MCF 10A (cell line): ENCODE measurements around the gene CAMK1D. TPM values are rescaled to one million over a fixed set of nuclear protein-coding genes. Genes with fewer than 3 reads are reported as not detected.

ENCODE experiments used
- BruUV-seq: library from RNA; stranded (reverse); fragments of 400-500 nt; replicated peaks from 2 replicates; lab custom pipeline; 2021; lab: Mats Ljungman, UMichigan
- CTCF ChIA-PET: fragments of 300-600 bp; sonication (Branson Sonifier 250); formaldehyde crosslinking; extraction: SDS; loops from one replicate; lab custom pipeline; 2021; ENCODE audit warnings: antibody characterized with exemption, inconsistent platforms; lab: Yijun Ruan, JAX
- POLR2A ChIA-PET: fragments of 300-600, 350-650 bp; sonication (Branson Sonifier 250); formaldehyde crosslinking; extraction: SDS; loops from one replicate; lab custom pipeline; 2020; ENCODE audit warnings: antibody characterized with exemption, inconsistent platforms; lab: Yijun Ruan, JAX
- DNase-seq: peaks from one replicate; pipeline ENCODE4 v3.0.0-alpha.2; 2018; ENCODE audit not compliant: unreplicated experiment
- H3K27ac Mint-ChIP-seq: one replicate; pipeline ENCODE4 v1.8.0; 2022; ENCODE audit warnings: mild to moderate bottlenecking, low read depth, mixed read lengths; ENCODE audit not compliant: unreplicated experiment
- H3K27me3 Mint-ChIP-seq: one replicate; pipeline ENCODE4 v1.8.0; 2022; ENCODE audit warnings: mixed read lengths; ENCODE audit not compliant: insufficient read depth, unreplicated experiment
- H3K36me3 Mint-ChIP-seq: one replicate; pipeline ENCODE4 v1.8.0; 2022; ENCODE audit warnings: mild to moderate bottlenecking, moderate library complexity, mixed read lengths; ENCODE audit not compliant: insufficient read depth, unreplicated experiment
- H3K4me1 Mint-ChIP-seq: one replicate; pipeline ENCODE4 v1.8.0; 2022; ENCODE audit warnings: mixed read lengths; ENCODE audit not compliant: insufficient read depth, unreplicated experiment
- H3K4me3 Mint-ChIP-seq: one replicate; pipeline ENCODE4 v1.8.0; 2022; ENCODE audit warnings: mild to moderate bottlenecking, moderate library complexity, mixed read lengths; ENCODE audit not compliant: unreplicated experiment
- H3K9me3 Mint-ChIP-seq: one replicate; pipeline ENCODE4 v1.8.0; 2022; ENCODE audit warnings: mixed read lengths; ENCODE audit not compliant: unreplicated experiment
- CTCF ChIP-seq: fragments of 200-600 bp; IDR thresholded peaks from one replicate; pipeline ENCODE4 v1.8.0; 2022; ENCODE audit warnings: antibody characterized with exemption, mild to moderate bottlenecking; ENCODE audit not compliant: unreplicated experiment
- intact Hi-C: fragments of 100-400 bp; cut with micrococcal nuclease; formaldehyde crosslinking; loops from 2 replicates; pipeline ENCODE4 v1.14.1; 2022
- total RNA-seq: library from RNA; stranded (reverse); gene quantifications from 2 replicates; pipeline ENCODE4 v1.2.3, GENCODE V29; 2022

The CAMK1D gene
- total RNA-seq, 1 experiment from 2014 or later = 1.7 TPM

- BruUV-seq = no TSS peak
- ChIA-PET POLR2A (no interaction called here), CTCF (interaction anchor here (0.7 kb wide), 1 partner anchor 294 kb away, joined by 3 read pairs; no protein-coding TSS in a partner anchor)
- no peak for DNase-seq
- H3K27ac Mint-ChIP-seq = no peak overlapping the region
- intact Hi-C loops = loop anchor here (5.0 kb wide), 1 partner anchor 165 kb away; no protein-coding TSS in a partner anchor
- H3K36me3 Mint-ChIP-seq = no peaks in the 10 kb centered on the region
- peaks cover 8% of the 10 kb centered on the region for H3K9me3 Mint-ChIP-seq
- H3K4me1 Mint-ChIP-seq = no peaks in the 10 kb centered on the region
- no peak overlapping the region for H3K4me3 Mint-ChIP-seq
- no peak for TF ChIP-seq CTCF
- H3K27me3 Mint-ChIP-seq = no peaks in the 10 kb centered on the region
Measured at GRCh38 chr10:12547301-12547771, 198.0 kb downstream of the CAMK1D start.

- no peak for TF ChIP-seq CTCF
- intact Hi-C loops = loop anchor here (5.0 kb wide), 1 partner anchor 163 kb away; no protein-coding TSS in a partner anchor
- Mint-ChIP-seq H3K9me3 (peaks cover 8% of the 10 kb centered on the region), H3K27ac (no peak overlapping the region), H3K36me3 (no peaks in the 10 kb centered on the region), H3K4me3 (no peak overlapping the region), H3K4me1 (no peaks in the 10 kb centered on the region), H3K27me3 (no peaks in the 10 kb centered on the region)
- DNase-seq = peak; percentile 34
- POLR2A ChIA-PET = no interaction called here
- CTCF ChIA-PET = interaction anchor here (0.5 kb wide), 1 partner anchor 549 kb away, joined by 3 read pairs; no protein-coding TSS in a partner anchor
- no TSS peak for BruUV-seq
Measured at GRCh38 chr10:12549297-12549696, 199.9 kb downstream of the CAMK1D start.

- no peak for TF ChIP-seq CTCF
- ChIA-PET CTCF (no interaction called here), POLR2A (interaction anchor here (0.7 to 0.9 kb wide), 2 partner anchors 39 to 282 kb away, joined by 3 read pairs; no protein-coding TSS in a partner anchor)
- H3K27me3 Mint-ChIP-seq = peaks cover 2% of the 10 kb centered on the region
- no peaks in the 10 kb centered on the region for H3K36me3 Mint-ChIP-seq
- no peak overlapping the region for H3K4me3 Mint-ChIP-seq
- H3K4me1 Mint-ChIP-seq = no peaks in the 10 kb centered on the region
- DNase-seq = no peak
- no peak overlapping the region for H3K27ac Mint-ChIP-seq
- BruUV-seq = no TSS peak
- intact Hi-C loops = no loop called here
- H3K9me3 Mint-ChIP-seq = peaks cover 4% of the 10 kb centered on the region
Measured at GRCh38 chr10:12550994-12551393, 201.6 kb downstream of the CAMK1D start.

GRCh38 chr10:12556039-12556438 is 206.7 kb downstream of the CAMK1D start:
- ChIA-PET POLR2A (no interaction called here), CTCF (no interaction called here)
- Mint-ChIP-seq H3K4me3 (no peak overlapping the region), H3K36me3 (no peaks in the 10 kb centered on the region), H3K27me3 (peaks cover 15% of the 10 kb centered on the region), H3K9me3 (no peaks in the 10 kb centered on the region), H3K4me1 (no peaks in the 10 kb centered on the region), H3K27ac (no peak overlapping the region)
- TF ChIP-seq CTCF = no peak
- intact Hi-C loops = no loop called here
- no TSS peak for BruUV-seq
- no peak for DNase-seq
